Measurements from ENCODE around the gene FAM83G.
"Not testable (repeated sequence)": the region's sequence is repeated elsewhere in the genome, so short reads cannot be mapped to it uniquely, and the experiment has no call there.

The FAM83G gene

GRCh38 chr17:18950944-18951905, 53.3 kb downstream of the FAM83G start:
- no peak for DNase-seq

DNA sequence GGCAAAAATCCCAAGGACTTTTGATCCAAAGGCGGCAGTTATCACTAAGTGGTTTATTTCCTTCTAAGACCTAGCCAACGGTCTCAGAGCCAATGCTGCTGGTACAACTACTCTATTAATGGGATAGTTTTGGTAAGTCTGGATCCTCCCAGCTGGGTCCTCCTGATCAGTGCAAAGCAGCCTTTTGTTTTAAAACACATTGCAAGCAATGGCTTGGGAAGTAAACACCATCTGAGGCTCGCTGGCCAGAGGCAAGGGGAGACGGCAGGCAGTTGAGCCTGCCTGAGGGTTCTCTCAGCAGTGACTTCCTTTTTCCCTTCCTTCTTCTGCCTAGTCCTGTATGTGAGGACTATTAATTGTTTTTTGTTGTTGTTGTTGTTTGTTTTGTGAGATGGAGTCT, 54.2 kb downstream of the FAM83G start:
- DNase-seq = no peak

GRCh38 chr17:18949566-18949965, 55.0 kb downstream of the FAM83G start:
- no peak for DNase-seq

DNA sequence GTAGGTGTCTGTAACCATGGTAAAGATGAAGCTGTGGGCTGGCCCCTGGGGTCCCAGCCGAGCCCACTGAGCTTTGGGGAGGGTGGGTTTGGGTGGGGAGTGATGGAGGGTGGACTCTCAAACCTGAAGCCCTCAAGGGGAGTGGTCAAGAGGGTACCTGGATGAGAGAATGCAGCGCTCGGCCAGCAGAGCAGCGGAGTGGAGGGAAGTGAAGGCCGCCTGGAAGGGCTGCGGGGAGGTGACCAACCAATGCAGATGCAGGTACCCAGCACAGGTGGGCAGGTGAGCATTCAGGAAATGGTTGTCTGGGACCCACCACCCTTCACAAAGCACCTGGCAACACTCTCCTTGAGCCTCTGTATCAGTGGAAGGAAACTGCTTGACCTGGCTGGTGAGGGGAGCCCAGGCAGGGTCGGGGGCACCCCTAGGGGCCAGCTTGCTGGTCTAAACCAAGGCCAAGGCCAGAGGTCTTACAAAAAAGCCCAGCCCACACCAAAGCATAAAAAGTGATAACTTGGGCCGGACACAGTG, 56.0 kb downstream of the FAM83G start:
- DNase-seq = no peak

- no peak for DNase-seq
These were observed 56.7 kb downstream of the FAM83G start for GRCh38 chr17:18947866-18948265.

DNA sequence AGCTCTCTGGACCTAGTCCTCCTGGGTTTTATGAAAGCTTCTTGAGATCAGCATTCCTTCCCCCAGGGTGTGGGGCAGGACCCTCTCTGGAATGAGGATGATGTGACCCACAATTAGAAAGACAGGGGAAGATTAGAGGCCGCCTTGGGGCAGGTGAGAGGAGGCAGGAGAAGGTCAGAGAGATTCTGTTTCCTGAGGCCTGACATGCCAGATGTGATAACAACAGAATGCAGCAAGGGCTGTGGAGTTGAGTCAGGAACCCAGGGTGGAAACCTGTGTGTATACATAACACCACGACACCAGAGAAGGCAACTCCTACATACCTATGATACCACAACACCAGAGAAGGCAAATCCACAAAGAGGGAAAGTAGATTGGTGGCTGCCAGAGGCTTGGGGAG, 58.0 kb downstream of the FAM83G start:
- no peak for DNase-seq

DNA sequence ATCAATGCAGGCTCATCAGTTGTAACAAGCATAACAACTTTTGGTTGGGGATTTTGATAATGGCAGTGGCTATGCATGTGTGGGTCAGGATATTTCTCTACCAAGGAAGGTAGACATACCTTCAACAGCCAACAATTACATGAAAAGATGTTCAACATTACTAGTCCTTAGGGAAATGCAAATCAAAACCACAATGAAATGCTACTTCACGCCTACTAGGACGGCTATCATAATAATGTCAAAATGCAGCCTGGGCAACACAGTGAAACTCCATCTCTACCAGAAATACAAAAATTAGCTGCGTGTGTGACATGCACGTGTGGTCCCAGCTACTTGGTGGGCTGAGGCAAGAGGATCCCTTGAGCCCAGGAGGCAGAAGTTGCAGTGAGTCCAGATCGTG, 59.9 kb downstream of the FAM83G start:
- DNase-seq = no peak

DNA sequence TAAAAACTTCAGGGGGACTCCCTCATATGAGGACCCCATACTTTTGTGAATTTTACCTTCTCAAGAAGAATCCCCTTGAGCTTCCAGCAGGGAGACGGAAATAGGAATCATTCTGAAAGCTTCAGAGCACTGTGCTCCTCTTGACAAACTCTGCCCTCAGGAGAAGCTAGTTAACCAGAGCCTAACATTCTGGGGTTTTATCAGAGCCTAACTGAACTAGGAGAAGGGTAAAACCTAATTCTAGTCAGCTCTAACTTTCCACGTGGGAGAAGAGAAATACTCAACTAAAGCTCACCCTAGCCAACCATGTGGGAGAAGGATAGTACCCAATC, 65.9 kb downstream of the FAM83G start:
- DNase-seq = no peak

GRCh38 chr17:18937981-18938691, 66.4 kb downstream of the FAM83G start:
- no peak for DNase-seq

DNA sequence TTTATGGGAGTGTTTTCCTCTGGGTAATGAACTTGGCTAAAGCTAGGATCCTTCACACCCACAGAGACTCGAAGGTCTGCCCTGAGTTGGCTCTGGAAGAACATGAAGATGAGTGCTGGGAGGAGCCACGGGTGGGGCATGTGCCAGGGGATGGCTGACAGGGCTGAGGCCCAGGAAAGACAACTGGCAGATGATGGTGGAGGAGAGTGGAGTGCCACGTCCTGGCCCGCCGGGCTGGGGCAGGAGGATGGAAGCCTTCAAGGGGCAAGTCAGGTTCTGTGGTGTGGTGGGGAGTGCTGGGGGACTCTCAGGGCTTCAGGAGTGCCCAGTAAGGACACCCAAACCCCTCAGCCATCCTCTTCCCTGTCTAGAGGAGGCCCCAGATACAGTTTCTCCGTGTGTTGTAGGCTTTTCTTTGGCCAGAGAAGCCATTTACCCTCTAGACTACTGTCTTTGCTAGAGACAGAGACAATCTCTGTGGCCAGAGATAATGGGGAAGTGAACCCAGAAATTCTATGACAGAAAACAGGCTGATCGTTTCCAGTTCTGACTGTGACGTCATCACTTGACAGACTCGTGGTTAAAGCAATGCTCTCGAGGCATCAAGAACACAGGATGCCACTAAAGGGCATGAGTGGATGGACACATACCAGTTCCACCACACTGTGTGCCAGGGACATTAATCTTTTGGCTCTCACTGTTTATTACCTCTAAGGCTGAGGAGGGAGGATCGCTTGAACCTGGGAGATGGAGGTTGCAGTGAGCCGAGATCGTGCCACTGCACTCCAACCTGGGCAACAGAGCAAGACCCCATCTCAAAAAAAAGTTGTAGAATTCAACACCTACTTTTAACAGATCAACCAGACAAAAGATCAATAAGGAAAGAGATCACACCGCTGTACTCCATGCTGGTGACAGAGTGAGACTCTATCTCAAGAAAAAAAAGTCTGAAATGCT, 71.2 kb downstream of the FAM83G start:
- no peak for DNase-seq

GRCh38 chr17:18932360-18933055, 72.1 kb downstream of the FAM83G start:
- no peak for DNase-seq

GRCh38 chr17:18928628-18929125, 75.9 kb downstream of the FAM83G start:
- DNase-seq = no peak

- DNase-seq = no peak
These were observed 79.4 kb downstream of the FAM83G start for GRCh38 chr17:18925187-18925586.

DNA sequence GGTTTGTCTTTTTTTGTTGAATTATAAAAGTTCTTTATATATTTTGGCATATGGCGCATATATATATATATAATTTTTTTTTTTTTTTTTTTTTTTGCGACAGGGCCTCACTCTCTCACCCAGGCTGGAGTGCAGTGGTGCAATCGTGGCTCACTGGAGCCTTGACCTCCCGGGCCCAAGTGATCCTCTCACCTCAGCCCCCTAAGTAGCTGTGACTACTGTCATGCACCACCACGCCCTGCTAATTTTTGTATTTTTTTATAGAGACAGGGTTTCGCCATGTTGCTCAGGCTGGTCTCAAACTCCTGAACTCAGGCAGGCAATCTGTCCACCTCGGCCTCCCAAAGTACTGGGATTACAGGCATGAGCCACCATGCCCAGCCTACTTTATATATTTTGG, 82.0 kb downstream of the FAM83G start:
- not testable (repeated sequence) for DNase-seq

- DNase-seq = no peak
These were observed 82.6 kb downstream of the FAM83G start for GRCh38 chr17:18921912-18922451.

DNA sequence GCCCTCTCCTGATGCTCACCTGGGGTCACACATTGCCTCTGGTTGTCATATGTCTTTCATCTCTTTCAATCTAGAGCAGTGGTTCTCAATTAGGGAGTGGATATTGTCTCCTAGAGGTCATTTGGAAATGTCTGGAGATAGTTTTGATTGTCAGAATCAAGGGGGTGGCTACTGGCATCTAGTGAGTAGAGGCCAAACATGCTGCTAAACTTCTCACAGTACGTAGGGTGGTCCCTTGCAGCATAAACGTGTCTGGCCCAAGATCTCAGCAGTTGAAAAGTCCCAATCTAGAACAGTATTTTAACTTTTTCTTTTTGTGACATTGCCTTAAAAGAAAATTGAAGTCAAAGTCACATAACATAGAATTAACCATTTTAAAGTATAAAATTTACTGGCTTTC, 83.1 kb downstream of the FAM83G start:
- no peak for DNase-seq

- DNase-seq = no peak
These were observed 83.6 kb downstream of the FAM83G start for GRCh38 chr17:18920911-18921441.

DNA sequence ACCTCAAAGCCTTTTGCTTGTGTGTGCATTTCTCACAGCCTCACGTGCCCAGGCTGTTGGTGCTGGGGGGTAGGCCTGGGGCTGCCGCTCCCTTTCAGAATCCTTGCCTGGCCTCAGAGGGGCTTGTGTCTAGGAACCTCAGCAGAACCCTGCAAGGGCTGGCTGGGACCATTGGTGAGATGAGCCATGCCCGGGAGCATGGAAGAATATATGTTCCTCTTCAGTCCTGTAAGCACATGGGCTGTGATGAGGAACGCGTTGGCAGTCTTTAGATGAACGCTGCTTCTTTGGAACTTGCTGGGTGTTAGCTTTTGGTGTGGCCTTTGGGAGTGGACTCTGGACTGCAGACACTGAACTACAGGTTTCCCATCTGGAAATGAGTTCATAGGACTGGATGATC, 84.6 kb downstream of the FAM83G start:
- no peak for DNase-seq
